ENCODE results near the gene ATP2B2.

DNA sequence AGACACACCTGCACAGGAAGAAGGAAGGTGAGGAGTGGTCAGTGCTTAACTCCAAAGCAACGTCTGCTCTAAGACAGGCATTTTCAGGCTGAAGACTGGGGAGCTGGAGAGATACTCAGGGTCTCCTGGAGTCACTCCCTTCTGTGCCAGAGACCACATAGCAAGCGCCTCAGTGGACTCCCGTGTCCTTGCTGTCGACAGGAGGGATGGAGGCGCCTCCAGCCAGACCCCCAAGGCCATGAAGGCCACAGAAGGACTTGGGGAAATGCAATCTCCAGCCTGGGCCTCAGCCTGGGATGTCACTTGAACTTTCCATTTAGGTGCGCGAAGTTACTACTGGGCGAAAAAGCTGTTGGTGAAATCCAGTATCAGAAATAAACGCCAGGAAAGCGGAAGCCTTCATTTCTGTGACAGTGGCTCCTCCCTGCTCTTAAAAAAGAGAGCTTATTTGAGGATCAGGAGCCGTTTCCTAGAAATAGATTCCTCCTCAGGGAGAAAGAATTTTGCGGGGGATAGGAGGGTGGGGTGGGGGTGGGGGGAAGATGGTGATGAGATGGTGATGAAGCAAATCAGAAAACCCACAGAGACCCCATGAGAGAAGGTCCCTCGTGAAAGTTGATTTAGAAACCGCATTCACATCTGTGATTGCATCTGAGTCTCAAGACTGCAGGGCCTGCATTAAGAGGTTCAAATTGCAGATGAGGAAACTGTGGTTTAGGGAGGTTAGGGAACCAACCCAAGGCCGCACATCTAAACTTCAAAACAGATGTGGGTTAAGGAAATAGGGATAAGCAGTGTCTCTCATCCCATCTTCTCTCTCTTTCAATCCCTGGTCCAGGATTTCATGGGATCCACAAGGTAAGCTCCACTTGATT is 78.8 kb downstream of the ATP2B2 start:
- TF ChIP-seq, protein P1, sequence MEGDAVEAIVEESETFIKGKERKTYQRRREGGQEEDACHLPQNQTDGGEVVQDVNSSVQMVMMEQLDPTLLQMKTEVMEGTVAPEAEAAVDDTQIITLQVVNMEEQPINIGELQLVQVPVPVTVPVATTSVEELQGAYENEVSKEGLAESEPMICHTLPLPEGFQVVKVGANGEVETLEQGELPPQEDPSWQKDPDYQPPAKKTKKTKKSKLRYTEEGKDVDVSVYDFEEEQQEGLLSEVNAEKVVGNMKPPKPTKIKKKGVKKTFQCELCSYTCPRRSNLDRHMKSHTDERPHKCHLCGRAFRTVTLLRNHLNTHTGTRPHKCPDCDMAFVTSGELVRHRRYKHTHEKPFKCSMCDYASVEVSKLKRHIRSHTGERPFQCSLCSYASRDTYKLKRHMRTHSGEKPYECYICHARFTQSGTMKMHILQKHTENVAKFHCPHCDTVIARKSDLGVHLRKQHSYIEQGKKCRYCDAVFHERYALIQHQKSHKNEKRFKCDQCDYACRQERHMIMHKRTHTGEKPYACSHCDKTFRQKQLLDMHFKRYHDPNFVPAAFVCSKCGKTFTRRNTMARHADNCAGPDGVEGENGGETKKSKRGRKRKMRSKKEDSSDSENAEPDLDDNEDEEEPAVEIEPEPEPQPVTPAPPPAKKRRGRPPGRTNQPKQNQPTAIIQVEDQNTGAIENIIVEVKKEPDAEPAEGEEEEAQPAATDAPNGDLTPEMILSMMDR (IDR thresholded peaks at IDR 0.05), result no peak
- TF ChIP-seq EP300 (IDR thresholded peaks at IDR 0.05) (no peak), POLR2A (IDR thresholded peaks at IDR 0.05) (no peak)

All from tibial nerve (tissue), 4 donors.